ENCODE results near the gene KIF21A.

The KIF21A gene

GRCh38 chr12:39431002-39431796 lies 11.7 kb downstream of the KIF21A start:
- DNase-seq (ENCODE audit: low spot score), result no peak

GRCh38 chr12:39429809-39430208 lies 13.1 kb downstream of the KIF21A start:
- no peak for DNase-seq (ENCODE audit: low spot score)

- DNase-seq (ENCODE audit: low spot score), result no peak
Measured at GRCh38 chr12:39427360-39427808, 15.5 kb downstream of the KIF21A start.

GRCh38 chr12:39426636-39427240 lies 16.2 kb downstream of the KIF21A start:
- no peak for DNase-seq (ENCODE audit: low spot score)

- no peak for DNase-seq (ENCODE audit: low spot score)
Measured at GRCh38 chr12:39420043-39420442, 22.9 kb downstream of the KIF21A start.

- DNase-seq (ENCODE audit: low spot score), result no peak
Measured at GRCh38 chr12:39419471-39419870, 23.4 kb downstream of the KIF21A start.

GRCh38 chr12:39417916-39418315 lies 25.0 kb downstream of the KIF21A start:
- no peak for DNase-seq (ENCODE audit: low spot score)

- DNase-seq (ENCODE audit: low spot score), result no peak
Measured at GRCh38 chr12:39413836-39414771, 28.8 kb downstream of the KIF21A start.

- DNase-seq (ENCODE audit: low spot score), result no peak
Measured at GRCh38 chr12:39412210-39412609, 30.7 kb downstream of the KIF21A start.

GRCh38 chr12:39406262-39406661 lies 36.7 kb downstream of the KIF21A start:
- DNase-seq (ENCODE audit: low spot score), result no peak

GRCh38 chr12:39405580-39405979 lies 37.3 kb downstream of the KIF21A start:
- DNase-seq (ENCODE audit: low spot score), result peak; percentile 45

GRCh38 chr12:39404000-39404399 lies 38.9 kb downstream of the KIF21A start:
- DNase-seq (ENCODE audit: low spot score), result no peak

GRCh38 chr12:39403376-39403775 lies 39.5 kb downstream of the KIF21A start:
- DNase-seq (ENCODE audit: low spot score), result no peak

- peak; percentile 12 for DNase-seq (ENCODE audit: low spot score)
Measured at GRCh38 chr12:39402922-39403321, 40.0 kb downstream of the KIF21A start.

GRCh38 chr12:39401459-39401858 lies 41.5 kb downstream of the KIF21A start:
- no peak for DNase-seq (ENCODE audit: low spot score)

GRCh38 chr12:39395866-39396265 lies 47.1 kb downstream of the KIF21A start:
- no peak for DNase-seq (ENCODE audit: low spot score)

GRCh38 chr12:39393890-39394289 lies 49.0 kb downstream of the KIF21A start:
- no peak for DNase-seq (ENCODE audit: low spot score)

GRCh38 chr12:39393179-39393578 lies 49.7 kb downstream of the KIF21A start:
- DNase-seq (ENCODE audit: low spot score), result no peak

- DNase-seq (ENCODE audit: low spot score), result no peak
Measured at GRCh38 chr12:39392154-39392925, 50.6 kb downstream of the KIF21A start.

- DNase-seq (ENCODE audit: low spot score), result no peak
Measured at GRCh38 chr12:39390752-39391151, 52.2 kb downstream of the KIF21A start.

- DNase-seq (ENCODE audit: low spot score), result no peak
Measured at GRCh38 chr12:39389399-39390150, 53.3 kb downstream of the KIF21A start.
